ENCODE measurements around the gene TNFSF8.

TNFSF8 gene

DNA sequence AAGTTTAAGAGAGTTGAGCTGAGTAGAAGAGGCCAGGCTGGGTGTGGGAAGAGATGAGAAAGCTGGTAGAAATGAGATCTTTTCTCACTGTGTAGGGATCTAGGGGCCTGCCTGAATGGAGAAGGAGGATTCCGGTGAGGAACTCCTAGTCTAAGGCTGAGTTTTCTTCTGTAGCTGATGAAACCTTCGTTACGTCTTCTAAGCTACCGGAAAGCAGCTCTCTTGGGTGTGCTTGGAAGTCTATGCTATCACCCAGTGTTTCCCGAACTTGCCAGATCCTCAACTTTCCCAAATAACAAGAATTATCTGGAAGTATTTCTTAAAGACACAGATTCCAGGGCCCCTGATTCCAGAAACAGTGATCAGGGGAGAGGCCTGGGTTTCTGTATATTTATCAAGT, 69.1 kb downstream of the TNFSF8 start:
- TF ChIP-seq, protein P1, sequence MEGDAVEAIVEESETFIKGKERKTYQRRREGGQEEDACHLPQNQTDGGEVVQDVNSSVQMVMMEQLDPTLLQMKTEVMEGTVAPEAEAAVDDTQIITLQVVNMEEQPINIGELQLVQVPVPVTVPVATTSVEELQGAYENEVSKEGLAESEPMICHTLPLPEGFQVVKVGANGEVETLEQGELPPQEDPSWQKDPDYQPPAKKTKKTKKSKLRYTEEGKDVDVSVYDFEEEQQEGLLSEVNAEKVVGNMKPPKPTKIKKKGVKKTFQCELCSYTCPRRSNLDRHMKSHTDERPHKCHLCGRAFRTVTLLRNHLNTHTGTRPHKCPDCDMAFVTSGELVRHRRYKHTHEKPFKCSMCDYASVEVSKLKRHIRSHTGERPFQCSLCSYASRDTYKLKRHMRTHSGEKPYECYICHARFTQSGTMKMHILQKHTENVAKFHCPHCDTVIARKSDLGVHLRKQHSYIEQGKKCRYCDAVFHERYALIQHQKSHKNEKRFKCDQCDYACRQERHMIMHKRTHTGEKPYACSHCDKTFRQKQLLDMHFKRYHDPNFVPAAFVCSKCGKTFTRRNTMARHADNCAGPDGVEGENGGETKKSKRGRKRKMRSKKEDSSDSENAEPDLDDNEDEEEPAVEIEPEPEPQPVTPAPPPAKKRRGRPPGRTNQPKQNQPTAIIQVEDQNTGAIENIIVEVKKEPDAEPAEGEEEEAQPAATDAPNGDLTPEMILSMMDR (conservative IDR thresholded peaks at IDR 0.05; ENCODE audit: control insufficient read depth, insufficient read depth, low read depth, low read length) = no peak
- no peak for DNase-seq (ENCODE audit: low read depth)
- H3K4me3 ChIP-seq (ENCODE audit: control insufficient read depth, low read depth, low read length) = no peak overlapping the region

DNA sequence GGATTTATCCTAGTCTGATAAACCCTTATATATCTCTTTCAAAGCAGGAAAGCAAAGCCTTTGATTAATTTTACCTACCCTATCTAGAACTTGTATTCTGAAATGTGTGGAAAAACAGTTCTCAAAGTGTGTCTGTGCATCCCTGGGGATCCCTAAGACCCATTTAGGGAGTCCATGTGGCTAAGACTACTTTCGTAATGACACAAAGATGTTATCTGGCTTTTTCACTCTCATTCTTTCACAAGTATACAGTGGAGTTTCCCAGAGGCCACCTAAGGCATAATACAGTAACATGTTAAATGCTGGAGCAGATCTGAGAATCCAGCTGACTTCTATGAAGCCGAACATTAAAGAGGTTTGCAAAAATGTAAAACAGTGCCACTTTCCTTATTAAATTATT, 70.2 kb downstream of the TNFSF8 start:
- no peak for DNase-seq (ENCODE audit: low read depth)
- no peak overlapping the region for H3K4me3 ChIP-seq (ENCODE audit: control insufficient read depth, low read depth, low read length)
- TF ChIP-seq, protein P1 (conservative IDR thresholded peaks at IDR 0.05; ENCODE audit: control insufficient read depth, insufficient read depth, low read depth, low read length) = no peak

GRCh38 chr9:114856942-114857315, 73.5 kb downstream of the TNFSF8 start:
- TF ChIP-seq, protein P1 (conservative IDR thresholded peaks at IDR 0.05; ENCODE audit: control insufficient read depth, insufficient read depth, low read depth, low read length) = no peak
- DNase-seq (ENCODE audit: low read depth) = peak; percentile 34
- no peak overlapping the region for H3K4me3 ChIP-seq (ENCODE audit: control insufficient read depth, low read depth, low read length)

DNA sequence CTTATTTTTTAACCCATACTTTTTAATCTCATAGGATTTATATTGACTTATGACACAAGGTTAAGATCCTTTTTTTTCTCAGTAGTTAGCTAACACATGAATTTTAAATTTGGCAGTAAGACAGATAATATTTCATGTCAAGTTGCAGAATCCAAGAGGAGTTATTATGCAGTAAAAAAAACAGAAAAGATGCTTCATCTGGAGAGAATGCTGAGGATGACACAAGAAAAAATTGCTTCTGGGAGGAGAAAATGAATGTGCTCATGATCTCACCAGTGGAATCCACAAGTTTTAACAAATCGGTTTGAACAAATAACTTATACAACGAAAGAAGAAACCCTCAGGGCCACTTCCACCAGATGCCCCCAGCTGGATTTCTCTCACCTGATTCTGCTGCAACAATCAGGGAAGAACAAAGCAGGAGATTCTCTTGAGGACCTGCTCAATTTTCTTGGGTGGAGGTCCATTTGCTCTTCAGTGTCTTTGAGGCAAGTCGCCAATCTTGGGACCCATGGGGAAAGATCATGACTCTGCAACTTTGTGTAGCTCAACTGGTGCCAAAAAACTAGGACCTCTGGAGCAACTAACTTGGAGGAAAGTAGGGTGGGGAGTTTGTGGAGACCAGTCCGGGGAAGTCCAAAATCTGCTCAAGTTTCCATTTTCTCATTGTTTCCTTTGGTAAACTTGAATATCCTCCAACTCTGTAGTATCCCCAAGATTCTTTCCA, 74.0 kb downstream of the TNFSF8 start:
- TF ChIP-seq, protein P1 (conservative IDR thresholded peaks at IDR 0.05; ENCODE audit: control insufficient read depth, insufficient read depth, low read depth, low read length) = no peak
- peak; percentile 83 for DNase-seq (ENCODE audit: low read depth)

GRCh38 chr9:114855488-114855887, 74.9 kb downstream of the TNFSF8 start:
- H3K4me3 ChIP-seq (ENCODE audit: control insufficient read depth, low read depth, low read length) = no peak overlapping the region
- TF ChIP-seq, protein P1 (conservative IDR thresholded peaks at IDR 0.05; ENCODE audit: control insufficient read depth, insufficient read depth, low read depth, low read length) = no peak
- peak; percentile 48 for DNase-seq (ENCODE audit: low read depth)

More for the DNA sequence above, 74.0 kb downstream of the TNFSF8 start:
- H3K4me3 ChIP-seq (ENCODE audit: control insufficient read depth, low read depth, low read length) = no peak overlapping the region

DNA sequence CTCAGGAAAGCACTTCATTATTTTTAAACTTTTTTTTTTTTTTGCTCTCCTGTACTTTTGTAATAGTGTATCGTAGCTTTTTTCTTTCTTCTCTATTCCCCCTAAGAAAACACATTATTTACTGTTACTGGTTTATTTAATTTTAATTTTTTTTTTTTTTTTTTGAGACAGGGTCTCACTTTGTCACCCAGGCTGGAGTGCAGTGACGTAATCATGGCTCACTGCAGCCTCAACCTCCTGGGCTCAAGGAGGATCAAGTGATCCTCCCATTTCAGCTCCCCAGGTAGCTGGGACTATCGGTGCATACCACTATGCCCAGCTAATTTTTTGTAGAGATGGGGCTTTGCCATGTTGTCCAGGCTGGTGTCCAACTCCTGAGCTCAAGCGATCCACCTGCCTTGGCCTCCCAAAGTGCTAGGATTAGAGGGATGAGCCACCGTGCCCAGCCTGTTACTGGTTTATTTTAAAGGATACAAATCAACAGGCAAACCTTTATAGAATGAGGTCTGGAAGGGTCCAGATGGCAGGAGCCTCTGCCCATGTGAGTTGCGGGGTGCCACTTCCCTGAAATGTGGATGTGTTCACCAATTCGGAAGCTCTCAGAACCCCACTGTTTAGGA, 75.5 kb downstream of the TNFSF8 start:
- no peak overlapping the region for H3K4me3 ChIP-seq (ENCODE audit: control insufficient read depth, low read depth, low read length)
- DNase-seq (ENCODE audit: low read depth) = no peak
- TF ChIP-seq, protein P1 (conservative IDR thresholded peaks at IDR 0.05; ENCODE audit: control insufficient read depth, insufficient read depth, low read depth, low read length) = no peak

Data from fibroblast of mammary gland (primary cell).